Skin of body (tissue), 2 donors: ENCODE results near the gene CYP4F8. TPM values are rescaled to one million over a fixed set of nuclear protein-coding genes. Genes with fewer than 3 reads are reported as not detected.
"Not testable (repeated sequence)": the region's sequence is repeated elsewhere in the genome, so short reads cannot be mapped to it uniquely, and the experiment has no call there.

Source experiments
- DNase-seq: peaks from one replicate; lab custom pipeline; 2025; lab: John Stamatoyannopoulos, UW
- total RNA-seq: library from RNA; depleted of rRNA; stranded (reverse); fragments of >200 nt; gene quantifications from one replicate; pipeline ENCODE4 v1.2.3, GENCODE V29; 2014

Gene CYP4F8, protein sequence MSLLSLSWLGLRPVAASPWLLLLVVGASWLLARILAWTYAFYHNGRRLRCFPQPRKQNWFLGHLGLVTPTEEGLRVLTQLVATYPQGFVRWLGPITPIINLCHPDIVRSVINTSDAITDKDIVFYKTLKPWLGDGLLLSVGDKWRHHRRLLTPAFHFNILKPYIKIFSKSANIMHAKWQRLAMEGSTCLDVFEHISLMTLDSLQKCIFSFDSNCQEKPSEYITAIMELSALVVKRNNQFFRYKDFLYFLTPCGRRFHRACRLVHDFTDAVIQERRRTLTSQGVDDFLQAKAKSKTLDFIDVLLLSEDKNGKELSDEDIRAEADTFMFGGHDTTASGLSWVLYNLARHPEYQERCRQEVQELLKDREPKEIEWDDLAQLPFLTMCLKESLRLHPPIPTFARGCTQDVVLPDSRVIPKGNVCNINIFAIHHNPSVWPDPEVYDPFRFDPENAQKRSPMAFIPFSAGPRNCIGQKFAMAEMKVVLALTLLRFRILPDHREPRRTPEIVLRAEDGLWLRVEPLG
- total RNA-seq: 1.8 TPM

DNA sequence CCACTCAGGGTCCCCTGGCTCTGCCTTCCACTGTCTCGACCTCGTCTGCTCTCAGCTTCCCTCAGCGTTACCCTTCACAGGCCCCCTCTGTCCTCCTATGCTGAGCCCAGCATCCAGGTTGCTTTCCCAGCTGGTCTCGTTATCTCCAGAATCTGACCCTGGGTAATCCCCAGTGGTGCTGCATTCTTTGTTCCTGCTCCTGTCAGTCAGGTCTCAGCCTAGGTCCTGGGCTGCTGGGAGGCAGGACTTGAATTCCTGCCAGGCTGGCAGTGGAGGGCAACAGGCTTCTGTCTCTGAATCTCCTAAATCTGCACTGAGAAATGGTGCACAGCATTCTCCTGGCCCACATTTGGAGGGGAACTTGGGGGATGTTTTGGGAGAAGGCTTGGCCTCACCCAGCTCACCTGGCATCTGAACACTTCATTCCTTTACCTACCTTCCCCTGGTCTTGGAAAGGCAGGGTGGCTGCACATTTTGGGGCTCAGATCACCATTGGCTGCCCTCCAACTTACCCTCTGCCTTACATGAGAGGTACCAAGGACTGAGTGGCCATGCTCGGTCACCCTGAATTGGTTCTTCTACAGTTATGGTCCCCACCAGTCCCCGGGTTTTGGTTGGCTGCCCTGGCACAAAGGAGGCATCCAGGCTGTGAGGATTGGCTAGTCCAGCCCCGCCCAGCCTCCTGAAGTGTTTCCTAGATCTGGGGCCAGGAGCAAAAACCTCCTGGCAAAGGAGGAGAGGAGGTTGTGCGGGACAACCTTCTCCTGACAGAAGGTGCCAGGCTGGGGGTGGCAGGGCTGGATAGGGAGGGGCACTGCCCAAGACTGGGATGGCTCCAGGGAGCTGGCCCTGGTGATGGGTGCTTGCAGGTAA, at the start of gene CYP4F8:
CYP4F8 (plus strand) TSS at position 712 of the 873 bp plus-strand sequence. CDS start 399 bp downstream, outside the sequence.
- DNase-seq: no peak

DNA sequence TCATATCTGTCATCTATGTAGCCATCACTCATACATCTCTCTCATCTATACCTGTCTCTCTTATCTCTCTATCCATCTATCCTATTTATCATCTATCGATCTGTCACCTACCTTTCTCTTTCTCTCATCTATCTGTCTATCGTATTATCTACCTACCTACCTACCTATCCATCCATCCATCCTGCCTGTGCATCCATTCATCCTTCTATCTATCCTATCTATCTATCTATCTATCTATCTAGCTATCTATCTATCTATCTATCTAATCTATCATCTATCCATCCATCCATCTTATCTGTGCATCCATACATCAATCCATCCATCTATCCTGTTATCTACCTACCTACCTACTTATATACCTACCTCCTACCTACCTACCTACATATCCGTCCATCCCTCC, 44.6 kb upstream of the CYP4F8 start:
- no peak for DNase-seq

DNA sequence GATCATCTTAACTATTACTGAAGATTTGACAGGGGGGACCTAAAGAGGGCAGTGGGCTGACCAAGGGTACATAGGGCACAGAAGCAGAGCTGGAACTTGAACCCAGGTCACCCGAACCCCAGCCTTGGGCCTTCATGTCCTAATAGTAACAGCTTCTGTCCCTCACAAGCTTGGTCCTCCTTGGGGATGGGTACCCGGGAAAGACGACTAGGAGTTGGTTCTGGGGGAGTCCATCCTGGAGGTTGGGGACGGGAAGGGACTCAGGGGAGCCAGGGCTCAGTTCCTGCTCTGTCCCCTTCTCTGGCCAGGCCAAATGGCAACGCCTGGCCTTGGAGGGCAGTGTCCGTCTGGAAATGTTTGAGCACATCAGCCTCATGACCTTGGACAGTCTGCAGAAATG, 39.6 kb upstream of the CYP4F8 start:
- no peak for DNase-seq

DNA sequence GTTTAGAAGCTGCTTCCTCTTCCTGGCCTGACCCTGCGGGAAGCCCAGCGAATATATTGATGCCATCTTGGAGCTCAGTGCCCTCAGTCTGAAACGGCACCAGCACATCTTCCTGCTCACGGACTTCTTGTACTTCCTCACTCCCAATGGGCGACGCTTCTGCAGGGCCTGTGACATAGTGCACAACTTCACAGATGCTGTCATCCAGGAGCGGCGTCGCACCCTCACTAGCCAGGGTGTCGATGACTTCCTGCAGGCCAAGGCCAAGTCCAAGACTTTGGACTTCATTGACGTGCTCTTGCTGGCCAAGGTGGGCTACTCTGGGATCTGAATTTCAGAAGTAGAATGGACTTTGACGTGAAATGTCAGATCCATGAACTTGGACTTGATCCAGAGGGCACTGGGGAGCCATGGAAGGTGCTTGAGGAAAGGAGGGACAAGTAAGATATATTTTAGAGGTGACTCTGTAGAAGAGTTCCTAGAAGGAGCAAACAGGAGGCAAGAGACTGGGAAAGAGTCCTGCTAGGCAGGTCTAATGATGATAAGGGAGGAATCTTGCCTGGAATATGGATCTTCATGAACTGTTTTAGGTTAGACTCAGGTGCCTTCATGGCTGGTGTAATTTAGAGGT, 38.4 kb upstream of the CYP4F8 start:
- DNase-seq: no peak

DNA sequence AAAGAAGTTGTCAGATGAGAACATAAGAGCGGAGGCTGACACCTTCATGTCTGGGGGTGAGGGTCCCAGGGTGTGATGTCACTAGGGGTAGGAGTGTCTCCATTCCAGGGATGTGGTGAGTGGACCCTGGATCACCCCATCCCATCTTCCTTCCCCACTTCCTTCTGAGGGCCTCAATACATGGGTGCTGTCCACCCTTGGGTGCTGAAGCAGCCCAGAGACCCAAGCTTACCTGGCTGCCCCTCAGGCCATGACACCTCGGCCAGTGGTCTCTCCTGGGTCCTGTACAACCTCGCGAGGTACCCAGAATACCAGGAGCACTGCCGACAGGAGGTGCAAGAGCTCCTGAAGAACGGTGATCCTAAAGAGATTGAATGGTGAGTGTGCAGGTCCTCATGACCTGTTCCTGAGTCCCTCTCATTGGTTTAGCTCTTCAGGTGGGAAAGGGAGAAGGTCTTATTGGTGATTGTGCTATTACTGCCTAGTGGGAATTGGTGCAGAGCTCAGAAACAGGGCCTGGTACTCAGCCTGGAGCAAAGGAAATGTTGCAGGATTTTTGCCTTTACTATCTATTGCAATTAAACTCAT, 37.7 kb upstream of the CYP4F8 start:
- no peak for DNase-seq

DNA sequence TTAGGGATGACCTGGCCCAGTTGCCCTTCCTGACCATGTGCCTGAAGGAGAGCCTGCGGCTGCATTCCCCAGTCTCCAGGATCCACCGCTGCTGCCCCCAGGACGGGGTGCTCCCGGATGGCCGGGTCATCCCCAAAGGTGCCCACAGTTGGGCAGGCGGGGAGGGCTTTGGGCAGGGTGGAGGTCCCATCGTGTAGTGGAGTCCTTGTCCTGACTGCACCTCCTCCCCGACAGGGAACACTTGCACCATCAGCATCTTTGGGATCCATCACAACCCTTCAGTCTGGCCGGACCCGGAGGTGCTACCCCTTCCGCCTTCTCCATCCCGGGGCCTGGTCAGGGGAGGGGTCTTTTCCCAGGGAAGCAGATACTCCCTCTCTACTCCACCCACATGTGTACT, 31.7 kb upstream of the CYP4F8 start:
- no peak for DNase-seq

DNA sequence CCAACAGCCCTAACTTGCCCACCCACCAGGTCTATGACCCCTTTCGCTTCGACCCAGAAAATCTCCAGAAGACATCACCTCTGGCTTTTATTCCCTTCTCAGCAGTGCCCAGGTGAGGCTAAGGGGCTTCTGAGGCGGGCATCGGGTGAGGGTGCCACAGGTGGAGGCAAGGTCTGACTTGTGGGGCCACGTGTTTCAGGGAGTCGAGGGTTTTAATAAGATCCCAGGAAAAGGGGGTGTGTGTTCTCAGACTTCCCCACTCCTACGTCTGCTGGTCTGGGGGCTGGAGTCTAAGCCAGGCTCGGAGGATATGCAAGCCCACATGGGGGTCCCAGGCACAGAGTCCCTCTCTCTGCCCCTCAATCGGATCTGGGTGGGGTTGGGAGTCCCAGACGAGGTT, 30.9 kb upstream of the CYP4F8 start:
- no peak for DNase-seq

DNA sequence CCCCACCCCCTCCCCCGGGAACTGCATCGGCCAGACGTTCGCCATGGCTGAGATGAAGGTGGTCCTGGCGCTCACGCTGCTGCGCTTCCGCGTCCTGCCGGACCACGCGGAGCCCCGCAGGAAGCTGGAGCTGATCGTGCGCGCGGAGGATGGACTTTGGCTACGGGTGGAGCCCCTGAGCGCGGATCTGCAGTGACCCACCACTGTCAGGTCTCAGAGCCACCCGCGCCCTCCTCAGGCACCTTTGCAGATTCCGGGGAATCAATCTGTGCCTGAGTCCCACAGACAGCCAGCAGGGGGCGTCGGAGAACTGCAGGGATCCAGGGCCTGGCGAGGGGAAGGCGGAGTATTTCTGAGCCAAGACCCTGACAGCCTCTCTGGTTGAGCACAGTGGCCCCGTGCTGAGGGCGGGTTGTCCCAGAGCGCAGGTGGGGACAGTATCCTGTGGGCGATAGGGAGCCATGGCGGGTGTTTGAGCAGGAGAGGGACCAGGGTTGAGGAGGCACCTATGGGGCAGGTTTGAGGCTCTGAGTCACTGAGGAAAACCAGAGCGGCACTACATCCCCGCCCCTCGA, 30.4 kb upstream of the CYP4F8 start:
- no peak for DNase-seq

DNA sequence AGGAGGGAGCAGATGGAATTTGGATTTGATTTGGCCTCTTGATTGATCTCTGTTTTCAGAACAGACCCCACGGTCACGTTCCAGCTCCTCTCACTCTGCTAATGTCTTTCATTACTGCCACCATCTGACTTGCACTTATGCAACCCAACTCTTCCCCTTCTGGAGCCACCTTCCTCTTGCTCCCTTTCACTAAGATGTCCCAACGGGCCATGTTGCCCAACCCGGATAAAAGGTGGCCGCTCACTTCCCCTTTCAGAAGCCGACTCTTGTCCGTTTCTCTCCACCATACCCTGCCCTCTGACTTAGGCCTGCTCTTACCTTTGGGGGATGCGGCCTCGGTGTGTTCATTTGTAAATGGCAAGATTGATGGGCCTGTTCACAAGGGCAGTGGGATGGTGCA, 27.4 kb upstream of the CYP4F8 start:
- DNase-seq: no peak

DNA sequence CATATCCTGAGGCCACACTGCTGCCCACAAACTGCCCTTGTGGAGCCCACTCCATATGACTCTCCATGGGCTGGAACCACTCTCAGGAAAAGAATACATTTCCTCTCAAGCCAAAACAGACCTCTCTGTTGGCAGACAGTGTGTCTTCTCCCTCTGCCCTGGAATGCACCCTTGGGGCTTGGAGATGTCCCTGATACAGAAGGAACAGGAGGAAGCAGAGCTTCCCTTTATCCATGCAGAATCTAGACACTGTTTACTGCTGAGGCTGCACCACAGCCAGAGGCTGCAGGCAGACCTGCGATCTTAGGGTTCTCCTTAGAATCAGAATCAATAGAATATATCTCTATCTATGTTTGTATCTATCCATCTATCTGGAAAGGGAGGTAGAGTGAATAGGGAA, 26.8 kb upstream of the CYP4F8 start:
- no peak for DNase-seq

DNA sequence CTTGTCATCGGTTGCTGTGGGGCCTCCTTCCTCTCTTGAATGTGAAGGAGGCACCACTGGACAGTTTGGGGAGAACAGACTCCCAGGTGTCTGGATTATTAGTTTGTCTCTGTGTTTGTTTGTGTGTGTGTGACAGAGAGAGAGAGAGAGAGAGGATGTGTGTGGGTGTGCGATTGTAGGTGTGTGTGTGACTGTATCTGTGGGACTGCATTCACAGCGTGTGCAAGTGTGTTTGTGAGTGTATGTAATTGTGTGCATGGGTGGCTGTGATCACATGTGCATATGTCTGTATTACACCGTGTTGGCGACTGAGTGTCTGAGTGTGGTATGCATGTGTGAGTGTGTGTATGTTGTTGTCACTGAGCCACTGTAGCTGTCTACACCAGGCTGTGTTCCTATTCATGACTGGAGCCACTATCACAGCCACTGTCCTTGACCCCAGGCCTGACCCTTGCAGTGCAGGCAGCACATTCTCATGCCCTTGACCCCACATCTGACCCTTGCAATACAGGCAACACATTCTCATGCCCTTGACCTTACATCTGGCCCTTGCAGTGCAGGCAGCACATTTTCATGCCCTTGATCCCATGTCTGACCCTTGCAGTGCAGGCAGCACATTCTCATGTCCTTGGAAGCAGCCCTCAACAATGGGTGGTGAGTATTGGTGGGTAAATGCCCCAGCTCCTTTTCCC, 25.1 kb upstream of the CYP4F8 start:
- no peak for DNase-seq

DNA sequence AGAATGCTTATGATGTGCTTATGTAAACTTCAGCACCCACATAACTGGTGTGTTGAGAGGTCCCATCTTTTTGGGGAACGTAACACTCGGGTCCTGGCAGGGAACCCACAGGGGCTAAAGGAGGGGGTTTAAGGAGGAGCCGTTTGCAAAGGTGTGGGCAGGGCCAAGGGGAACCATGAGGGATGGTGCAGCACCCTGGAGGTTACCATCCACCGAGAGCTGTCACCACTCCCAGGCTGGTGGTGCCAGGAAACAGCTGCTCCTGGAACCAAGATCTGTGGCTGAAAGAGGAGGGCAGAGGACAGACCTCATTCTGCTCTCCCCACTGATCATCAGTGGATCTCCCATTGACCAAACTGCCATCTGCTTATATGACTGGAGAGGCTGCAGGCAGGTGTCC, 23.2 kb upstream of the CYP4F8 start:
- DNase-seq: no peak

DNA sequence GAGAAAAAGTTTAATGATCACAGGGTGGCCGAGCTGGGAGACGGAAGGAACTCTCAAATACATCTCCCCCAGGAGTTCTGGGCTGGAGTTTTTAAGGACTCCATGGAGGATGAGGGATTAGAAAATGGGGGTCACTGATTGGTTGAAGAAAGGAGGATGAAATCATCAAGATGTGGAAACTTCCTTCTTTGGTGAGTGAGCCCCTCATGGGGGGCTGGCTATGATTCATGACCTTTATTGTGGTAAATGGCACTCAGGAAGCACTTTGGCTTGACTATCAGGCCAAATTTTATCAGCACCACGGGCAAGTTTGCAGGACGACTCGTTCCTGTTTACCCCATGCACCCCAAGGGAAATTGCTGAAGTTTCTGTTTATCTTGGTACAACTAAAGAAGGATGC, 22.5 kb upstream of the CYP4F8 start:
- DNase-seq: not testable (repeated sequence)

DNA sequence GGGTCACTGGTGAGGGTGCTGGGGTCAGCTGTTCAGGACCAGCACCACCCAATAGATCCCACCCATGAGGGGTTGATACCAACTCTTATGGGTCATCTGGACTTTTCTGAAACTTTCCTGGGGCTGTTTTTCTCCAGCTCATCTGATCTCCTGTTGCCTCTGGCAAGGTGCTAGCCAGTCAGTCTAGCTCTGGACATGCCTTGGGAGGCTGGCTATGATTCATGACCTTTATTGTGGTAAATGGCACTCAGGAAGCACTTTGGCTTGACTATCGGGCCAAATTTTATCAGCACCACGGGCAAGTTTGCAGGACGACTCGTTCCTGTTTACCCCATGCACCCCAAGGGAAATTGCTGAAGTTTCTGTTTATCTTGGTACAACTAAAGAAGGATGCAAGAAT, 21.3 kb upstream of the CYP4F8 start:
- not testable (repeated sequence) for DNase-seq

DNA sequence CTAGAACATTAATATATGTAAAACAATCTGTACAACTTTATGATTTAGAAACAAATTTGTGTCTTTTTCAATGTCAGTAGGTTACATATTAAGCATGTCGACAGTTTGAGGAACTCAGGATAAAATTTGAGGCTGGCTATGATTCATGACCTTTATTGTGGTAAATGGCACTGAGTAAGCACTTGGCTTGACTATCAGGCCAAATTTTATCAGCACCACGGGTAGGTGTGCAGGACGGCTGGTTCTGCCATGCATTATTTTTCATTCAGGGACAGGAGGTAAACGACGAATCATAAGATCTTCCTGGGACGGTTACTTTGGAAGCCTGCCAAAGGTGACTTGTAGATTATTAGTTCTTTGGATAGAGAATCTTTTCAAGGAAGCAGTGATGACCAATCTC, 19.9 kb upstream of the CYP4F8 start:
- DNase-seq: no peak

DNA sequence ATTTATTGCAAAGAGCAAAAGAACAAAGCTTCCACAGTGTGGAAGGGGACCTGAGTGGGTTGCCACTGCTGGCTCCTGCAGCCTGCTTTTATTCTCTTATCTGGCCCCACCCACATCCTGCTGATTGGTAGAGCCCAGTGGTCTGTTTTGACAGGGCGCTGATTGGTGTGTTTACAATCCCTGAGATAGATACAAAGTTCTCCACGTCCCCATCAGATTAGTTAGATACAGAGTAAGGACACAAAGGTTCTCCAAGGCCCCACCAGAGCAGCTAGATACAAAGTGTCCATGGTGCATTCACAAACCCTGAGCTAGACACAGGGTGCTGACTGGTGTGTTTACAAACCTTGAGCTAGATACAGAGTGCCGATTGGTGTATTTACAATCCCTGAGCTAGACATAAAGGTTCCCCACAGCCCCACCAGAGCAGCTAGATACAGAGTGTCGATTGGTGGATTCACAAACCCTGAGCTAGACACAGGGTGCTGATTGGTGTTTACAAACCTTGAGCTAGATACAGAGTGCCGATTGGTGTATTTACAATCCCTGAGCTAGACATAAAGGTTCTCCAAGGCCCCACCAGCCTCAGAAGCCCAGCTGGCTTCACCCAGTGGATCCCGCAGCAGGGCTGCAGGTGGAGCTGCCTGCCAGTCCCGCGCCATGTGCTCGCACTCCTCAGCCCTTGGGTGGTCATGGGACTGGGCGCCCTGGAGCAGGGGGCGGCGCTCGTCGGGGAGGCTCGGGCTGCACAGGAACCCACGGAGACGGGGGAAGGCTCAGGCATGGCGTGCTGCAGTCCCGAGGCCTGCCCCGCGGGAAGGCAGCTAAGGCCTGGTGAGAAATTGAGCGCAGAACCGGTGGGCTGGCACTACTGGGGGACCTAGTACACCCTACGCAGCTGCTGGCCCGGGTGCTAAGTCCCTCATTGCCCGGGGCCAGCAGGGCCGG, 6.8 kb upstream of the CYP4F8 start:
- not testable (repeated sequence) for DNase-seq

DNA sequence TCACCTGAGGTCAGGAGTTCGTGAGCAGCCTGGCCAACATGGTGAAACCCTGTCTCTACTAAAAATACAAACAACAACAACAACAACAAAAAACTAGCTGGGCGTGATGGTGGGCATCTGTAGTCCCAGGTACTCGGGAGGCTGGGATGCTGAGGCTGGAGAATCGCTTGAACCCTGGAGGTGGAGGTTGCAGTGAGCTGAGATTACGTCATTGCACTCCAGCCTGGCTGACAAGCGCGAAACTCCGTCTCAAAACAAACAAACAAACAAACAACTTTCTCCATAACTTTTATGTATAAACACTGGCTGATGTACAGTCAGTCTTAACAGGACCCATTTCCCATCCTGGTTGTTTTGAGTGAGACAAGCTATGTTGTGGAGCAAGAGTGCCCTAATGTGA, 5.8 kb upstream of the CYP4F8 start:
- no peak for DNase-seq

DNA sequence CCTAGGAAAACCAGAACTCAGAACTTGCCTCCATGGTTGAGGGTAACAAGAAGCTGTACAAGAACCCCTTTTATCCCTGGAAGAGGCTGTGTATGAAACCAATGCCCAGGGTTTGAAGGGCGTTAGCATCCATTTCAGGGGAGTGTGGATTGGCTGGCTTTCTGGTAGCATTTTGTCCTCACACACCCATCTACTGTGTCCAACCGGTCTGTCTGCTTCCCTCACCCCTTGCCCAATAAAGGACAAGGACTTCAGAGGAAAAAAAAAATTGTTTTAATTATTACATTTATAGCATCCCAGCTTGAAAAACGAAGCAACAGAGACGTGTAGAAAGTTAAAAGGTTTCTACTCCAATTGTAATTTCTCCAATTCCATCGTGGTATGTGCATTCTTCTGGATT, 2.7 kb upstream of the CYP4F8 start:
- no peak for DNase-seq

DNA sequence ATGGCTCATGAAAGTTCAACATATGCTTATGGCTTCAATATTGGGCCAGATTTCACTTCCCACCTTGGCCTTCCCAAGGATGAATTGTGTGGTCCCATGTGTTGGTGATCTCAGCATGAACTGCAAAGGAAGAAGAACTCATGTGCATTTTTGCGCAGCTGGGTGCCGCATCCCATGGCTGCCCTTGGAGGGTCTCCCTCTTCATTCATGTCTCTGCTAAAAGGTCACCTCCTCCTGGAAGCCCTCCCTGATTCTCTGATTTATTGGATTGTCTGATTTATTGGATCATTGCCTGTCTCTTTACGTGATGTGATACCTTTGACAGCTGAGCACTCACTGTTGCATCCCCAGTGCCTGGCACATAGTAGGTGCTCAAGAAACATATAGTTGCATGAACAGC, 1.7 kb upstream of the CYP4F8 start:
- no peak for DNase-seq
